HCT116 (cell line): Measurements from ENCODE around the gene HSH2D. TPM values are rescaled to one million over a fixed set of nuclear protein-coding genes. Genes with fewer than 3 reads are reported as not detected.

Experiments
- ATAC-seq: fragments of 200-7000 bp; cut with Tn5 transposase; 2 replicates; pipeline ENCODE4 v1.9.1; 2020; ENCODE audit warnings: mild to moderate bottlenecking, moderate library complexity
- BruUV-seq: library from RNA; stranded (reverse); fragments of 400-500 nt; replicated peaks from 2 replicates; lab custom pipeline; 2021; lab: Mats Ljungman, UMichigan
- CTCF ChIA-PET: fragments of 300-600 bp; sonication (Branson Sonifier 250); formaldehyde crosslinking; loops from one replicate; lab custom pipeline; 2021; ENCODE audit warnings: antibody characterized with exemption; lab: Charles Lee
- POLR2A ChIA-PET: fragments of 300-600, 350-600 bp; sonication (Branson Sonifier 250); formaldehyde crosslinking; loops from one replicate; lab custom pipeline; 2021; ENCODE audit warnings: antibody characterized with exemption; lab: Charles Lee
- RAD21 ChIA-PET, 2 experiments: fragments of 300-600 bp; sonication (Branson Sonifier 250); formaldehyde crosslinking; loops; one replicate each; lab custom pipeline; 2023; ENCODE audit warnings: low total read pairs in 2 of 2; ENCODE audit not compliant: uncharacterized antibody in 2 of 2, unreplicated experiment in 2 of 2, low non-redundant PET in 1 of 2; lab: Charles Lee
- DNase-seq: peaks from one replicate; pipeline ENCODE4 v3.0.0-alpha.2; 2010; ENCODE audit warnings: low read depth, low spot score
- H2AFZ ChIP-seq: fragments of 200-600 bp; shearing (Covaris generic), sonication (generic); 2 replicates; pipeline ENCODE4 v1.6.1; 2017; ENCODE audit warnings: low read depth, mixed run types, mixed read lengths, antibody characterized with exemption, low read length; ENCODE audit not compliant: poor library complexity, severe bottlenecking
- H3K27ac ChIP-seq: 2 replicates; pipeline ENCODE4 v1.5.1; 2012; ENCODE audit warnings: low read depth, low read length
- H3K27me3 ChIP-seq: fragments of 200-600 bp; sonication (generic); 2 replicates; pipeline ENCODE4 v1.6.1; 2016; ENCODE audit warnings: mixed run types, low read length, mixed read lengths; ENCODE audit not compliant: insufficient read depth
- H3K36me3 ChIP-seq, 2 experiments: fragments of 200-500 bp in 1 of 2; fragments of 200-600 bp in 1 of 2; sonication (Bioruptor generic) in 1 of 2; sonication (generic) in 1 of 2; 2 replicates each; pipeline versions ENCODE4 v1.5.1 to v1.6.1; 2014 to 2016; ENCODE audit warnings: low read length in 2 of 2, inconsistent platforms in 1 of 2, mixed read lengths in 1 of 2, mixed run types in 1 of 2; ENCODE audit not compliant: insufficient read depth in 2 of 2, control insufficient read depth in 1 of 2
- H3K4me1 ChIP-seq, 2 experiments: fragments of 200-600 bp in 1 of 2; sonication (generic) in 1 of 2; 2 replicates each; pipeline versions ENCODE4 v1.5.1 to v1.6.1; 2012 to 2017; ENCODE audit warnings: low read length in 2 of 2, inconsistent platforms in 1 of 2, mild to moderate bottlenecking in 1 of 2, mixed read lengths in 1 of 2, mixed run types in 1 of 2, moderate library complexity in 1 of 2; ENCODE audit not compliant: insufficient read depth in 2 of 2, control insufficient read depth in 1 of 2
- H3K4me2 ChIP-seq: fragments of 200-600 bp; sonication (generic); 2 replicates; pipeline ENCODE4 v1.6.1; 2017; ENCODE audit warnings: mixed run types, low read length, mixed read lengths
- H3K4me3 ChIP-seq, 2 experiments: fragments of 200-600 bp in 1 of 2; sonication (generic) in 1 of 2; replicated peaks in 1 of 2; 2 replicates each; pipeline ENCODE4 v1.5.1; 2011 to 2016; ENCODE audit warnings: low read length in 2 of 2, control low read depth in 1 of 2, low read depth in 1 of 2, mild to moderate bottlenecking in 1 of 2, mixed read lengths in 1 of 2, mixed run types in 1 of 2
- H3K79me2 ChIP-seq: fragments of 200-600 bp; sonication (generic); 2 replicates; pipeline ENCODE4 v1.6.1; 2017; ENCODE audit warnings: mild to moderate bottlenecking, mixed run types, low read length, moderate library complexity, mixed read lengths; ENCODE audit not compliant: insufficient read depth
- H3K9ac ChIP-seq: fragments of 200-600 bp; sonication (generic); 2 replicates; pipeline ENCODE4 v1.6.1; 2016; ENCODE audit warnings: low read length, mixed read lengths
- H3K9me2 ChIP-seq: fragments of 200-600 bp; sonication (generic), shearing (Covaris generic); 2 replicates; pipeline ENCODE4 v1.6.1; 2017; ENCODE audit warnings: mixed run types, mild to moderate bottlenecking, moderate library complexity; ENCODE audit not compliant: insufficient read depth
- H3K9me3 ChIP-seq, 2 experiments: fragments of 200-500 bp in 1 of 2; fragments of 200-600 bp in 1 of 2; sonication (Bioruptor generic) in 1 of 2; sonication (generic) in 1 of 2; 2 replicates each; pipeline ENCODE4 v1.6.1; 2014 to 2017; ENCODE audit warnings: low read length in 2 of 2, mixed read lengths in 2 of 2, inconsistent platforms in 1 of 2, low read depth in 1 of 2, mild to moderate bottlenecking in 1 of 2, mixed run types in 1 of 2, moderate library complexity in 1 of 2; ENCODE audit not compliant: control insufficient read depth in 1 of 2, insufficient read depth in 1 of 2
- H4K20me1 ChIP-seq: fragments of 200-600 bp; sonication (generic), shearing (Covaris generic); 2 replicates; pipeline ENCODE4 v1.6.1; 2017; ENCODE audit warnings: mixed run types, mild to moderate bottlenecking, moderate library complexity; ENCODE audit not compliant: insufficient read depth
- CBX3 ChIP-seq: IDR thresholded peaks from 2 replicates; pipeline ENCODE4 v1.6.1; 2012; ENCODE audit warnings: low read depth
- CTCF ChIP-seq, 3 experiments: fragments of 200-600 bp in 1 of 3; sonication (generic) in 1 of 3; IDR thresholded peaks in 2 of 3; conservative IDR thresholded peaks in 1 of 3; 2 replicates each; pipeline ENCODE4 v1.5.1; 2012 to 2017; ENCODE audit warnings: low read depth in 2 of 3, low read length in 2 of 3, antibody characterized with exemption in 1 of 3, borderline replicate concordance in 1 of 3, control low read depth in 1 of 3, mild to moderate bottlenecking in 1 of 3, mixed read lengths in 1 of 3, mixed run types in 1 of 3, moderate library complexity in 1 of 3; ENCODE audit not compliant: insufficient read depth in 1 of 3
- EZH2 ChIP-seq: fragments of 200-600 bp; sonication (generic); IDR thresholded peaks from 2 replicates; pipeline ENCODE4 v1.6.1; 2017; ENCODE audit warnings: antibody characterized with exemption, mixed run types
- FOSL1 ChIP-seq: IDR thresholded peaks from 2 replicates; pipeline ENCODE4 v1.6.1; 2012; ENCODE audit warnings: low read depth
- POLR2AphosphoS5 ChIP-seq: IDR thresholded peaks from 2 replicates; pipeline ENCODE4 v1.6.1; 2011; ENCODE audit warnings: mild to moderate bottlenecking, low read depth, low read length, moderate library complexity
- REST ChIP-seq: IDR thresholded peaks from 2 replicates; pipeline ENCODE4 v1.6.1; 2012; ENCODE audit warnings: low read depth
- SRF ChIP-seq: IDR thresholded peaks from 2 replicates; pipeline ENCODE4 v1.6.1; 2012; ENCODE audit warnings: low read depth
- YY1 ChIP-seq: IDR thresholded peaks from 2 replicates; pipeline ENCODE4 v1.6.1; 2011; ENCODE audit warnings: low read length, low read depth, moderate library complexity, mild to moderate bottlenecking; ENCODE audit not compliant: insufficient replicate concordance; ENCODE audit errors: extremely low read depth
- ZFX ChIP-seq: fragments of 450-650 bp; IDR thresholded peaks from 2 replicates; pipeline ENCODE4 v1.6.1; 2017
- ZNF274 ChIP-seq: fragments of 200-500 bp; sonication (Bioruptor generic); IDR thresholded peaks from 2 replicates; pipeline ENCODE4 v1.6.1; 2014; ENCODE audit warnings: mild to moderate bottlenecking, low read depth, low read length, inconsistent platforms
- intact Hi-C: fragments of 100-400 bp; cut with micrococcal nuclease; formaldehyde crosslinking; loops from 2 replicates; pipeline ENCODE4 v1.10.0; 2022
- total RNA-seq: library from RNA; stranded (reverse); gene quantifications from one replicate; pipeline ENCODE4 v1.2.1, GENCODE V29; 2021; ENCODE audit not compliant: unreplicated experiment

The HSH2D gene
- total RNA-seq, 1 experiment from 2014 or later, result 21.4 TPM

- H3K27me3 ChIP-seq, result no peaks in the 10 kb centered on the region
- intact Hi-C loops, result no loop called here
- H4K20me1 ChIP-seq, result no peaks in the 10 kb centered on the region
- H3K9ac ChIP-seq, result peak overlapping the region; percentile 93
- no peaks in the 10 kb centered on the region for H3K9me2 ChIP-seq
- DNase-seq (no peak), ATAC-seq (peak; percentile 48)
- no peak for TF ChIP-seq ZFX
- TF ChIP-seq CTCF (IDR thresholded peaks at IDR 0.05 in 2 of 3, conservative IDR thresholded peaks at IDR 0.05 in 1 of 3; ENCODE audit: borderline replicate concordance in 1 of 3, insufficient read depth in 1 of 3, low read depth in 2 of 3, low read length in 2 of 3), result peak in 2 of 3 experiments; percentile 37 to 42; a peak in 4 of 6 replicates
- peak overlapping the region; percentile 86 for H3K4me2 ChIP-seq
- CTCF ChIA-PET, result interaction anchor here (0.7 to 2.0 kb wide), 13 partner anchors 8 to 493 kb away, joined by 3 to 24 read pairs (median 4); partner anchors contain the start of genes AP1M1 and RAB8A
- peaks cover 23 to 26% of the 10 kb centered on the region in 2 experiments; a peak in 3 of 4 replicates for H3K36me3 ChIP-seq
- TSS peak; percentile 53 for BruUV-seq
- no peak overlapping the region for H2AFZ ChIP-seq
- peak overlapping the region; percentile 54 for H3K27ac ChIP-seq
- RAD21 ChIA-PET, result interaction anchor here (0.6 to 1.2 kb wide), 3 partner anchors 108 to 144 kb away, joined by 3 to 7 read pairs (median 6); no protein-coding TSS in a partner anchor
- POLR2A ChIA-PET, result interaction anchor here (0.9 to 2.0 kb wide), 15 partner anchors 9 to 376 kb away, joined by 3 to 18 read pairs (median 4); partner anchors contain the start of genes AP1M1, CIB3 and TPM4
- H3K9me3 ChIP-seq, result no peaks in the 10 kb centered on the region
- H3K79me2 ChIP-seq, result peaks cover 28% of the 10 kb centered on the region
- peaks cover 20 to 36% of the 10 kb centered on the region in 2 experiments for H3K4me1 ChIP-seq
- peak overlapping the region; percentile 94 to 97 for H3K4me3 ChIP-seq
Measured at GRCh38 chr19:16185768-16186123, 42.3 kb downstream of the HSH2D start.

GRCh38 chr19:16188521-16188920 lies 45.0 kb downstream of the HSH2D start:
- CTCF ChIA-PET, result interaction anchor here (1.1 kb wide), 1 partner anchor 147 kb away, joined by 3 read pairs; no protein-coding TSS in a partner anchor
- Histone ChIP-seq H3K9ac (no peak overlapping the region), H2AFZ (no peak overlapping the region), H3K9me3 (no peaks in the 10 kb centered on the region), H3K27ac (no peak overlapping the region), H3K36me3 (peaks cover 33 to 35% of the 10 kb centered on the region in 2 experiments), H3K4me2 (no peak overlapping the region), H3K79me2 (peaks cover 28% of the 10 kb centered on the region), H4K20me1 (no peaks in the 10 kb centered on the region), H3K4me1 (peaks cover 11 to 20% of the 10 kb centered on the region in 2 experiments; a peak in 3 of 4 replicates), H3K9me2 (no peaks in the 10 kb centered on the region), H3K27me3 (no peaks in the 10 kb centered on the region), H3K4me3 (no peak overlapping the region)
- RAD21 ChIA-PET, result no interaction called here
- DNase-seq, result no peak
- POLR2A ChIA-PET, result no interaction called here
- no TSS peak for BruUV-seq
- intact Hi-C loops, result no loop called here
- no peak for ATAC-seq
- no peak for TF ChIP-seq POLR2AphosphoS5
- no peak for TF ChIP-seq SRF
- no peak for TF ChIP-seq CBX3
- no peak for TF ChIP-seq EZH2
- TF ChIP-seq YY1, result no peak
- no peak for TF ChIP-seq CTCF (IDR thresholded peaks at IDR 0.05 in 2 of 3, conservative IDR thresholded peaks at IDR 0.05 in 1 of 3; ENCODE audit: borderline replicate concordance in 1 of 3, insufficient read depth in 1 of 3, low read depth in 2 of 3, low read length in 2 of 3)
- TF ChIP-seq FOSL1, result no peak
- no peak for TF ChIP-seq ZNF274
- no peak for TF ChIP-seq REST
